ENCODE results near the gene DHDDS.

- TF ChIP-seq, protein P1, sequence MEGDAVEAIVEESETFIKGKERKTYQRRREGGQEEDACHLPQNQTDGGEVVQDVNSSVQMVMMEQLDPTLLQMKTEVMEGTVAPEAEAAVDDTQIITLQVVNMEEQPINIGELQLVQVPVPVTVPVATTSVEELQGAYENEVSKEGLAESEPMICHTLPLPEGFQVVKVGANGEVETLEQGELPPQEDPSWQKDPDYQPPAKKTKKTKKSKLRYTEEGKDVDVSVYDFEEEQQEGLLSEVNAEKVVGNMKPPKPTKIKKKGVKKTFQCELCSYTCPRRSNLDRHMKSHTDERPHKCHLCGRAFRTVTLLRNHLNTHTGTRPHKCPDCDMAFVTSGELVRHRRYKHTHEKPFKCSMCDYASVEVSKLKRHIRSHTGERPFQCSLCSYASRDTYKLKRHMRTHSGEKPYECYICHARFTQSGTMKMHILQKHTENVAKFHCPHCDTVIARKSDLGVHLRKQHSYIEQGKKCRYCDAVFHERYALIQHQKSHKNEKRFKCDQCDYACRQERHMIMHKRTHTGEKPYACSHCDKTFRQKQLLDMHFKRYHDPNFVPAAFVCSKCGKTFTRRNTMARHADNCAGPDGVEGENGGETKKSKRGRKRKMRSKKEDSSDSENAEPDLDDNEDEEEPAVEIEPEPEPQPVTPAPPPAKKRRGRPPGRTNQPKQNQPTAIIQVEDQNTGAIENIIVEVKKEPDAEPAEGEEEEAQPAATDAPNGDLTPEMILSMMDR (IDR thresholded peaks at IDR 0.05), result no peak
- no peak for TF ChIP-seq ZFX (IDR thresholded peaks at IDR 0.05; ENCODE audit: borderline replicate concordance)
Observed at GRCh38 chr1:26482921-26483320, 50.8 kb downstream of the DHDDS start.

Data from 22Rv1 (cell line).